Uterus (tissue), 2 donors: Measurements from ENCODE around the gene PTDSS2.

Experiments
- POLR2A ChIP-seq, 2 donors: fragments of 450-650 bp; IDR thresholded peaks; one replicate each; pipeline ENCODE4 v1.6.1; 2016; ENCODE audit warnings: antibody characterized with exemption in 2 of 2, mild to moderate bottlenecking in 1 of 2, moderate library complexity in 1 of 2
- TF ChIP-seq, protein P1 (sequence below), 4 experiments: fragments of 200-600 bp in 2 of 4; fragments of 450-650 bp in 2 of 4; sonication (generic) in 2 of 4; IDR thresholded peaks; one replicate each; pipeline ENCODE4 v1.5.1; 2016 to 2019; ENCODE audit warnings: antibody characterized with exemption in 4 of 4, mild to moderate bottlenecking in 2 of 4, moderate library complexity in 1 of 4

DNA sequence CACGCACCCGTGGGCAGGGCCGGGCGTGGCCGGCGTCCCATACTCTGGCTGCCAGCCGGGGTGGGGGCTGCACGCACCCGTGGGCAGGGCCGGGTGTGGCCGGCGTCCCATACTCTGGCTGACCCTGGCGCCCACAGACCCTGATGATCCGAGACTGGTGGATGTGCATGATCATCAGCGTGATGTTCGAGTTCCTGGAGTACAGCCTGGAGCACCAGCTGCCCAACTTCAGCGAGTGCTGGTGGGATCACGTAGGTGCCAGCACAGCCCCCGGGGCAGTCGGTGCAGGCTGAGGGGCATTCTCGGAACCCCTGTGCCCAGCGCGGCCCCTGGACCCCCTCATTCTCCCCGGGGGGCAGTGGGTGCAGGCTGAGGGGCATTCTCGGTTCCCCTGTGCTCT is 38.0 kb downstream of the PTDSS2 start:
- TF ChIP-seq, protein P1, sequence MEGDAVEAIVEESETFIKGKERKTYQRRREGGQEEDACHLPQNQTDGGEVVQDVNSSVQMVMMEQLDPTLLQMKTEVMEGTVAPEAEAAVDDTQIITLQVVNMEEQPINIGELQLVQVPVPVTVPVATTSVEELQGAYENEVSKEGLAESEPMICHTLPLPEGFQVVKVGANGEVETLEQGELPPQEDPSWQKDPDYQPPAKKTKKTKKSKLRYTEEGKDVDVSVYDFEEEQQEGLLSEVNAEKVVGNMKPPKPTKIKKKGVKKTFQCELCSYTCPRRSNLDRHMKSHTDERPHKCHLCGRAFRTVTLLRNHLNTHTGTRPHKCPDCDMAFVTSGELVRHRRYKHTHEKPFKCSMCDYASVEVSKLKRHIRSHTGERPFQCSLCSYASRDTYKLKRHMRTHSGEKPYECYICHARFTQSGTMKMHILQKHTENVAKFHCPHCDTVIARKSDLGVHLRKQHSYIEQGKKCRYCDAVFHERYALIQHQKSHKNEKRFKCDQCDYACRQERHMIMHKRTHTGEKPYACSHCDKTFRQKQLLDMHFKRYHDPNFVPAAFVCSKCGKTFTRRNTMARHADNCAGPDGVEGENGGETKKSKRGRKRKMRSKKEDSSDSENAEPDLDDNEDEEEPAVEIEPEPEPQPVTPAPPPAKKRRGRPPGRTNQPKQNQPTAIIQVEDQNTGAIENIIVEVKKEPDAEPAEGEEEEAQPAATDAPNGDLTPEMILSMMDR (IDR thresholded peaks at IDR 0.05): no peak
- no peak for TF ChIP-seq POLR2A (IDR thresholded peaks at IDR 0.05)
